ENCODE measurements around the gene SEPTIN3.

The SEPTIN3 gene

DNA sequence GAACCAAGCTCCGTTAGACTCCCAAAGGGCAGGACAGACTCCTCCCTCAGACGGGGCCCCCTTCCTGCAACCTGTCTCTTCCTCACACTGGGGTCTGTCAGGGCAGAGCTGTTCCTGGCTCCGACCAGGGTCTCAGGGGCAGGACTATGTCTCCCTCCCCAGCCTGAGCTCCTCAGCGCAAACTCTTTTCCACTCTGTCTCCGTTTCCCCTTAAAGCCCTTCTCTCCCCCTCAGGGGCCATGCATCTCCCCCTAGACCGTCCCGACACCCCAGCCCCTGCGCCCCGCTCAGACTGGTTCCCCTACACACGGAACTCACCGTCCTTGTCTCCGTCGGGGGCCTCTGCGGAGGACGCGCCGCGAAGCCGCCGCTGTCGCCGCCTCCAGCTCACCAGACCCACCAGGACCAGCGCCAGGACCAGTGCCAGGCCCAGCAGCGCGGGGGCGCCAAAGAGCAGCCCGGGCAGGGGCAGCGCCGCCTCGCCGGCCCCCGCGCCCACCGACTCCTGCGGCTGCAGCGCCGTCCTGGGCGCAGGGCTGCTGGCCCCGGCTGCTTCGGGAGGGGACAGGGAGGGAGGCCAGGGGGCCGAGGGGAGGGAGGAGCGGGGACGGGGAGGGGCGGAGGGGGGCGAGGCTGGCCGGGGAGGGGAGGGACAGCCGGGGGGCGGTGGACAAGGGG lies 43.3 kb upstream of the SEPTIN3 start:
- no peak for DNase-seq (ENCODE audit: low read depth)
- TF ChIP-seq, protein P1, sequence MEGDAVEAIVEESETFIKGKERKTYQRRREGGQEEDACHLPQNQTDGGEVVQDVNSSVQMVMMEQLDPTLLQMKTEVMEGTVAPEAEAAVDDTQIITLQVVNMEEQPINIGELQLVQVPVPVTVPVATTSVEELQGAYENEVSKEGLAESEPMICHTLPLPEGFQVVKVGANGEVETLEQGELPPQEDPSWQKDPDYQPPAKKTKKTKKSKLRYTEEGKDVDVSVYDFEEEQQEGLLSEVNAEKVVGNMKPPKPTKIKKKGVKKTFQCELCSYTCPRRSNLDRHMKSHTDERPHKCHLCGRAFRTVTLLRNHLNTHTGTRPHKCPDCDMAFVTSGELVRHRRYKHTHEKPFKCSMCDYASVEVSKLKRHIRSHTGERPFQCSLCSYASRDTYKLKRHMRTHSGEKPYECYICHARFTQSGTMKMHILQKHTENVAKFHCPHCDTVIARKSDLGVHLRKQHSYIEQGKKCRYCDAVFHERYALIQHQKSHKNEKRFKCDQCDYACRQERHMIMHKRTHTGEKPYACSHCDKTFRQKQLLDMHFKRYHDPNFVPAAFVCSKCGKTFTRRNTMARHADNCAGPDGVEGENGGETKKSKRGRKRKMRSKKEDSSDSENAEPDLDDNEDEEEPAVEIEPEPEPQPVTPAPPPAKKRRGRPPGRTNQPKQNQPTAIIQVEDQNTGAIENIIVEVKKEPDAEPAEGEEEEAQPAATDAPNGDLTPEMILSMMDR (IDR thresholded peaks at IDR 0.05; ENCODE audit: low read depth, low read length, missing control alignments) = peak; percentile 59
- peak overlapping the region; percentile 29 for H3K4me3 ChIP-seq (ENCODE audit: low read depth, low read length)
- in situ Hi-C loops (cut with HindIII; ENCODE audit: low sequenced_read_pairs) = no loop called here

- TF ChIP-seq, protein P1 (IDR thresholded peaks at IDR 0.05; ENCODE audit: low read depth, low read length, missing control alignments) = no peak
- in situ Hi-C loops (cut with HindIII; ENCODE audit: low sequenced_read_pairs) = no loop called here
- H3K4me3 ChIP-seq (ENCODE audit: low read depth, low read length) = no peak overlapping the region
- DNase-seq (ENCODE audit: low read depth) = no peak
Observed at GRCh38 chr22:41927813-41928212, 41.4 kb upstream of the SEPTIN3 start.

- in situ Hi-C loops (cut with HindIII; ENCODE audit: low sequenced_read_pairs) = no loop called here
- TF ChIP-seq, protein P1 (IDR thresholded peaks at IDR 0.05; ENCODE audit: low read depth, low read length, missing control alignments) = no peak
- no peak for DNase-seq (ENCODE audit: low read depth)
- no peak overlapping the region for H3K4me3 ChIP-seq (ENCODE audit: low read depth, low read length)
Observed at GRCh38 chr22:41928593-41929417, 40.4 kb upstream of the SEPTIN3 start.

DNA sequence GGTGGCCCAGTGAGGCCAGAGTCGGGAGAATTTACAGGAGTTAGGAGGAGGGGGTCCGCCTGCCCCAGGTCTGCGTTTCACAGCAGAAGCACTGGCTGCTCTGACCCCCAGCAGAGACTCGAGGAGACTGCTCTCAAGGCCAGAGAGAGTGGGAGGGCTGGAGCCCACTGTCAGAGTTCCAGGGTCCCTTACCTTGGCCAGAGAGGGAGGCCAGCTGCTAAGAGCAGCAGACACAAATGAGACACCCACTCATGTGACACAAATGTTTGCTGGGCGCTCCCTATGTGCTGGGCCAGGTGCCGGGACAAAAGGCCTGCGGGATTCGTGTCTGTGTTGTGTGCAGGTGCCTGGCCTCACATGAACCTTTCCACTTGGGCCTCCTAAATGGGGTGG lies 39.8 kb upstream of the SEPTIN3 start:
- DNase-seq (ENCODE audit: low read depth) = no peak
- in situ Hi-C loops (cut with HindIII; ENCODE audit: low sequenced_read_pairs) = no loop called here
- H3K4me3 ChIP-seq (ENCODE audit: low read depth, low read length) = no peak overlapping the region
- TF ChIP-seq, protein P1 (IDR thresholded peaks at IDR 0.05; ENCODE audit: low read depth, low read length, missing control alignments) = no peak

GRCh38 chr22:41931701-41932269 lies 37.5 kb upstream of the SEPTIN3 start:
- no peak overlapping the region for H3K4me3 ChIP-seq (ENCODE audit: low read depth, low read length)
- in situ Hi-C loops (cut with HindIII; ENCODE audit: low sequenced_read_pairs) = loop anchor here (10.0 kb wide), 1 partner anchor 97 kb away; the partner anchor contains the start of gene SREBF2
- no peak for DNase-seq (ENCODE audit: low read depth)
- TF ChIP-seq, protein P1 (IDR thresholded peaks at IDR 0.05; ENCODE audit: low read depth, low read length, missing control alignments) = no peak

DNA sequence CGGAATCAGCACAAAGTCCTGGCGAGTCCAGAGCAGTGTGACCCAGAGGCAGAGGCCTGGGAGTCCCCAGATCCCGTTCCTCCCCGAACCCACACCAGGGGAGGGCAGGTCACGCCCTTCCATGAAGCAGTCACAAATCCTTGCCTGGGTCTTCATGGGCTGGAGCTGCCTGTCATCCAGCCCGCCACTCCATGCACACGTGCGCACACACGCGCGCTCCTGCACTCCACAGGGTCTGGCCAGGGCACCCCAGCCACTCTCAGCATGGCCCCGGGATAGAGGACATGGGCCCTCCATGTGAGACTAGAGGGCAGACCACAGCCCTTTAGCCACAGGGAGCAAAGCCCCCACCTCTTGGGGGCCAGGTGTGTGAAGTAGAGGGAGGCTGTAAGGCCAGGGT lies 36.9 kb upstream of the SEPTIN3 start:
- H3K4me3 ChIP-seq (ENCODE audit: low read depth, low read length) = no peak overlapping the region
- no peak for DNase-seq (ENCODE audit: low read depth)
- TF ChIP-seq, protein P1 (IDR thresholded peaks at IDR 0.05; ENCODE audit: low read depth, low read length, missing control alignments) = no peak
- in situ Hi-C loops (cut with HindIII; ENCODE audit: low sequenced_read_pairs) = loop anchor here (10.0 kb wide), 1 partner anchor 98 kb away; the partner anchor contains the start of gene SREBF2
